GM19468 (cell line): ENCODE results near the gene GFPT1.
"Not testable (repeated sequence)": the region's sequence is repeated elsewhere in the genome, so short reads cannot be mapped to it uniquely, and the experiment has no call there.

Source experiments
- ATAC-seq: cut with Tn5 transposase; IDR thresholded peaks from one replicate; pipeline ENCODE4 v1.9.1; 2021; ENCODE audit warnings: mild to moderate bottlenecking, moderate library complexity, moderate number of reproducible peaks; ENCODE audit not compliant: unreplicated experiment; ENCODE audit errors: extremely low read depth

The GFPT1 gene

GRCh38 chr2:69386789-69387734 is at the start of gene GFPT1:
Gene GFPT1, minus strand, starts transcription at chr2:69387227. Its CDS starts 156 bp downstream, at chr2:69387071.
- peak; percentile 43 for ATAC-seq

- peak; percentile 18 for ATAC-seq
Observed at GRCh38 chr2:69436596-69436937, 49.5 kb upstream of the GFPT1 start.

- ATAC-seq = no peak
Observed at GRCh38 chr2:69434753-69435152, 47.7 kb upstream of the GFPT1 start.

GRCh38 chr2:69429491-69430183 is 42.6 kb upstream of the GFPT1 start:
- no peak for ATAC-seq

- ATAC-seq = no peak
Observed at GRCh38 chr2:69428981-69429380, 42.0 kb upstream of the GFPT1 start.

GRCh38 chr2:69424419-69424818 is 37.4 kb upstream of the GFPT1 start:
- no peak for ATAC-seq

GRCh38 chr2:69422198-69422597 is 35.2 kb upstream of the GFPT1 start:
- no peak for ATAC-seq

- not testable (repeated sequence) for ATAC-seq
Observed at GRCh38 chr2:69419111-69419510, 32.1 kb upstream of the GFPT1 start.

GRCh38 chr2:69416147-69416546 is 29.1 kb upstream of the GFPT1 start:
- ATAC-seq = no peak

- ATAC-seq = no peak
Observed at GRCh38 chr2:69411120-69411519, 24.1 kb upstream of the GFPT1 start.

- ATAC-seq = no peak
Observed at GRCh38 chr2:69405306-69405705, 18.3 kb upstream of the GFPT1 start.

GRCh38 chr2:69400121-69400520 is 13.1 kb upstream of the GFPT1 start:
- ATAC-seq = no peak

- no peak for ATAC-seq
Observed at GRCh38 chr2:69397234-69397633, 10.2 kb upstream of the GFPT1 start.

- ATAC-seq = no peak
Observed at GRCh38 chr2:69395866-69396265, 8.8 kb upstream of the GFPT1 start.

- ATAC-seq = no peak
Observed at GRCh38 chr2:69393963-69394362, 6.9 kb upstream of the GFPT1 start.

GRCh38 chr2:69390471-69390870 is 3.4 kb upstream of the GFPT1 start:
- no peak for ATAC-seq

GRCh38 chr2:69390001-69390400 is 3.0 kb upstream of the GFPT1 start:
- ATAC-seq = no peak

- ATAC-seq = no peak
Observed at GRCh38 chr2:69389271-69389670, 2.2 kb upstream of the GFPT1 start.

- no peak for ATAC-seq
Observed at GRCh38 chr2:69387770-69388481, 899 bp upstream of the GFPT1 start.

GRCh38 chr2:69386360-69386759 is 667 bp downstream of the GFPT1 start:
- ATAC-seq = no peak
